COLO668 (cell line): ENCODE results near the gene CORIN.
"Not testable (repeated sequence)": the region's sequence is repeated elsewhere in the genome, so short reads cannot be mapped to it uniquely, and the experiment has no call there.

Experiments used
- DNase-seq: peaks from one replicate; lab custom pipeline; 2025; ENCODE audit not compliant: unreplicated experiment; lab: John Stamatoyannopoulos, UW

CORIN gene

GRCh38 chr4:47771020-47771419 is 66.8 kb downstream of the CORIN start:
- DNase-seq, result no peak

- DNase-seq, result not testable (repeated sequence)
These were observed 69.9 kb downstream of the CORIN start for GRCh38 chr4:47767956-47768355.

DNA sequence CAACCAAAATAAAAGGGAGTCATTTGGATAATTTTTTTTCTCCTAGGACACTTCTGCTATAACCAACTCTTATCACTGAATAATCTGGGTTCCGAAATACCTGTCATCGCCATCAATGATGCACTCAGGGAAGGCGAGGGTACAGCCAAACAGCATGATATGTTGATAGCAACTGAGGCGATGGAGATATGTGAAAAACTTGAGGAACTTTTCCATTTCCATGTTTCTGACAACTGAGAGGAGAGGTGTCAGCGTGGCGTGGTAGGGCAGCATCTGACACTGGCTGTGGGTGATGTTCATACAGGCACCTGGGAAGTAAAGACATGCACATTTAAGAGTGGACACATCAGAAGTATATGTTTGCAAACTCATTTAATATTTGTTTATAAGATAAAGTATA is 74.6 kb downstream of the CORIN start:
- no peak for DNase-seq

DNA sequence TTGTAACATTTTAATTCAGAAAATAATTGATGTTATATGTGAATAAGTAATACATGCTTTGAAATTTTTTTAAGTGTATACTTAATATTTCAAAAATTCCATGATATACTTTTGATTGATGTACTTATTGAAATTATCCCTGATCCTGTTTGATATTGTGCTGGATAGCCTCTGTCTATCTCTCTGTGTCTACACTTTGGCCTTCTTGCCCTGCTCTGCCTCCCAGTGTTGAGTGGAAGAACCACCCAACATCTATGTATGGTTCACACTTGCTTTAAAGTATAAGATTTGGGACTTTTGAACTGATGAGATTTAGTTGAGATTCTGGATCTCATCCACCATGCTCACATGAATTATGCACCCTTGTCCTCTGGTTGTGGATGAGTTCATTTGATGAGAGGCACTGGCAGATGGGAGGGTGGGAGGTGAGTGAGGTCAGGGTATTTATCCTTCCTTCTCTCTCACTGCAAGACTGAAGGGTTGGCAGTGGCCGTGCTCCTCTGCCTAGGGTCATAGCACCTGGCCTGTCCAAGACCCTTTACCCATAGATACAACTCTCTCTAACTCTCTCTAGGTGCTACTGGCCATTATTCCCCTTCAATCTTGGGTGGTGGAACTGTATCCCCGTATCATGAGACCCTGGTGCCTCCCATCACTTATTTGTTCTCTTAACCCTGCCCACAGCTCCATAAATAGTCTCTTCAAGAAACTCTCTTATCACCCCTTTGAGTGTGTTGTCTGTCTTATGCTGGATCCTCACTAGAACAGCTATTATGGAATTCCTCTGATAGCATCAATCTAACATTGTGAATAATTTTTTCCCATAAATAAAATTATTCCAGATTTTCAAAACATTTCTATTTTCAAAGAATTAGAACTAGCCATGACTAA is 75.2 kb downstream of the CORIN start:
- DNase-seq, result no peak

- DNase-seq, result not testable (repeated sequence)
These were observed 84.6 kb downstream of the CORIN start for GRCh38 chr4:47753316-47753715.

- no peak for DNase-seq
These were observed 85.7 kb downstream of the CORIN start for GRCh38 chr4:47752214-47752613.

- DNase-seq, result no peak
These were observed 87.1 kb downstream of the CORIN start for GRCh38 chr4:47750788-47751187.

GRCh38 chr4:47749858-47750257 is 88.0 kb downstream of the CORIN start:
- DNase-seq, result no peak

GRCh38 chr4:47749060-47749459 is 88.8 kb downstream of the CORIN start:
- no peak for DNase-seq

GRCh38 chr4:47747846-47748494 is 89.9 kb downstream of the CORIN start:
- no peak for DNase-seq

- no peak for DNase-seq
These were observed 90.7 kb downstream of the CORIN start for GRCh38 chr4:47747211-47747610.

DNA sequence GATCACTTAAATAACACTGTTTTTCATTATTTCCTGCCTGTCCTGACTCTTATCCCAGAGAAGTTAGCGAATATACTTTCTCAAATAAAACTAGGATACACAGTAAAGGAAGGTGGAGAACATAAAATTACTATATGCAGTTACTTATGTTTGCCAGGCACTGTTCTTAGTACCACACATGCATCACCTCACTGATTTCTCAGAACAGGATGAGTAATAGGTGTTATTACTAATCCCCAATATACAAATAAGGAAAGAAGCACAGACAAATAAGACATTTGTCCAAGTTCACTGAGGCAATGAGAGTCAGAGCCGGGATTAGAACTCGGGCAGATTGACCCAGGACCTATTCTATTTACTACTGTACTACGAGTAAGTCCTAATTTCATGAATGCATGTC is 91.7 kb downstream of the CORIN start:
- DNase-seq, result no peak

DNA sequence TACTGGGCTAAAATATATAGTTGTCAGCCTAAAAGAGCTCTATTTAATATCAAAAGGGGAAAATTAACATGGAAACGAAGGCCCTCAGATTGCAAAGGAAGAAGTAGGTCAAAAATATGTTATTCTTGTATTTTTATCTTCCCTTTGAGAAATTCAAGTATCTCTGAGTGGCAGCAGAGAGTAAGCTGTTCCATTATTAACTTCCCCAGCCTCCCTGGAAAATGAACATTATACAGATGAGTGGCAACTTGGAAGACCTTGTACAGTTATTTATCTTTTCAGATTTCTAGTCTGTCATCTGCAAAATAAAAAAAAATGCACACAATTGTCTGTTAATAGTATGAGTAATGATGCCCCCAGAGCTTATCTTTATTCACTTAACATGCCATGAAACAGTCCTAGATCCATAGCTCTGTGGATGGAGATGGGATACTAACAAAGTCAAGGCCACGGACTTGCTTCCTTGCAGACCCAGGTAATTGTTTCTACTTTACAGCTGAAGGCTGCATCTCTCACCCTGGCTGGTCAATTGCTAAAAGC is 93.0 kb downstream of the CORIN start:
- DNase-seq, result no peak

GRCh38 chr4:47744253-47744652 is 93.6 kb downstream of the CORIN start:
- DNase-seq, result no peak

GRCh38 chr4:47741200-47741599 is 96.7 kb downstream of the CORIN start:
- DNase-seq, result no peak

DNA sequence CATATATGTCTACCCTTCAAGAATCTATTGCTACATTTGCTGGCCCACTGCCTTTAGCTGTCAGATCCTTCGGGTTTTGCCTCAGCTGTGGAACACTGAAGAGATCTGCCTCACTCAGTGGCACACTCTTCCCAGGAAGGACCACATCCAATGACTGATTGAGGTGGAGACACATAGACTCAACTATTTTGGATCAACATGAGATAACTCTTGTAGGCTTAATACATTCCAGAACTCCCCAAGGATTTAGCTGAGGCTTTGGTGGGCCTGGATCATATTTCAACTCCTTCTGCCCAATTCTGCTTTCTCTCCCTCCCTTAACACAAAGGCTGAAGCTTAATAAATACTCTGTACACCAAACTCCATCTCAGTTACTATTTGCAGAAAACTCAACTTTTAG is 100.5 kb downstream of the CORIN start:
- no peak for DNase-seq

DNA sequence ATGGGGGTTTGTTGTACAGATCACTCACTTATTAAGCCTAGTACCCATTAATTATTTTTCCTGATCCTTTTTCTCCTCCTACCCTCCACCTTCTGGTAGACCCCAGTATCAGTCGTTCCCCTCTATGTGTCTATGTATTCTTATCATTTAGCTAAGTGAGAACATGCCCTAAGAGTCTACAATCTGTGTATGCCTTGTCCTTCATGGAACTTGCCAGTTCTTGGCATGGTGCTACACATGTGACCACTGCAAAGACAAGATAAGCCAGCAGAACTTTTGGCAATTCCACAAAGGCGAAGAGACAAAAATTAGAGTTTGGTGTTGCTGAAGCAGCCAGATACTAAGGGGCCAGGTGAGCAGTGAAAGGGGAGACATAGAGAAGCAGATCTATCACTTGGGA is 101.3 kb downstream of the CORIN start:
- no peak for DNase-seq

GRCh38 chr4:47736146-47736545 is 101.7 kb downstream of the CORIN start:
- DNase-seq, result no peak

GRCh38 chr4:47733302-47734175 is 104.3 kb downstream of the CORIN start:
- no peak for DNase-seq

DNA sequence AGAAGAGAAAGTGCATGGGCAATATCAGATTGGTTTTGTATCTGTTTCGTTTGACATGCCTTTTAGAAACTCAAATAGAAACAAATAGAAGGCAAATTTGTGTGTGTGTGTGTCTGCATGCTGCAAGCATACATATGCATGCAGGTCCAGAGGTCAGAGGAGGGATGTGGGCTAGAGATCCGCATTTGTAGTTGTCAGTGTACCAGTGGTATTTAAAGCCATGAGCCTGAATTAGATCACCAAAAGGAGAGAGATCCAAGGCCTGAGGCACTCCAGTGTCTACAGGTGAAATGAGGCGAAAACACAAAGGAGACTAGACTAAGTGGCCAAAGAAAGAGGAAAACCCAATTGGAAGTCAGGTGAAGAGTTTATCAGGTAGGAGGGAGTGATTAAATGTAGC is 106.7 kb downstream of the CORIN start:
- no peak for DNase-seq

GRCh38 chr4:47729131-47729680 is 108.7 kb downstream of the CORIN start:
- no peak for DNase-seq
